Stimulated activated CD4-positive, alpha-beta T cell treated with anti-CD3 and anti-CD28 coated beads, Interleukin-1b, Interleukin-23, amount 100 ng/mL, for 1 hour (primary cell): ENCODE measurements around the gene ADCY10.
"Not testable (repeated sequence)": the region's sequence is repeated elsewhere in the genome, so short reads cannot be mapped to it uniquely, and the experiment has no call there.

Experiments used
- DNase-seq, 2 donors: peaks; one replicate each; pipeline ENCODE4 v3.0.0-alpha.2; 2020; ENCODE audit warnings: low read depth in 2 of 2

Gene ADCY10

GRCh38 chr1:167808690-167809089 is 105.2 kb downstream of the ADCY10 start:
- DNase-seq, result no peak

- no peak for DNase-seq
Observed at GRCh38 chr1:167808104-167808503, 105.8 kb downstream of the ADCY10 start.

GRCh38 chr1:167806676-167807075 is 107.3 kb downstream of the ADCY10 start:
- DNase-seq, result not testable (repeated sequence)

- DNase-seq, result not testable (repeated sequence)
Observed at GRCh38 chr1:167806235-167806634, 107.7 kb downstream of the ADCY10 start.

- DNase-seq, result no peak
Observed at GRCh38 chr1:167805041-167805556, 108.8 kb downstream of the ADCY10 start.

GRCh38 chr1:167803358-167804207 is 110.4 kb downstream of the ADCY10 start:
- DNase-seq, result peak; percentile 63 to 84

- DNase-seq, result no peak
Observed at GRCh38 chr1:167802235-167802634, 111.7 kb downstream of the ADCY10 start.

- no peak for DNase-seq
Observed at GRCh38 chr1:167800251-167800650, 113.7 kb downstream of the ADCY10 start.

GRCh38 chr1:167799747-167800146 is 114.2 kb downstream of the ADCY10 start:
- no peak for DNase-seq

- DNase-seq, result no peak
Observed at GRCh38 chr1:167798952-167799351, 115.0 kb downstream of the ADCY10 start.

- DNase-seq, result no peak
Observed at GRCh38 chr1:167797015-167797414, 116.9 kb downstream of the ADCY10 start.

GRCh38 chr1:167795810-167796740 is 117.9 kb downstream of the ADCY10 start:
- DNase-seq, result no peak

GRCh38 chr1:167794043-167794442 is 119.9 kb downstream of the ADCY10 start:
- no peak for DNase-seq

GRCh38 chr1:167792188-167792565 is 121.8 kb downstream of the ADCY10 start:
- DNase-seq, result no peak

- DNase-seq, result no peak
Observed at GRCh38 chr1:167791281-167792187, 122.4 kb downstream of the ADCY10 start.

GRCh38 chr1:167790117-167790516 is 123.8 kb downstream of the ADCY10 start:
- DNase-seq, result no peak

GRCh38 chr1:167789501-167789900 is 124.4 kb downstream of the ADCY10 start:
- DNase-seq, result no peak

GRCh38 chr1:167786502-167786901 is 127.4 kb downstream of the ADCY10 start:
- no peak for DNase-seq

- no peak for DNase-seq
Observed at GRCh38 chr1:167784876-167785550, 128.9 kb downstream of the ADCY10 start.

- no peak for DNase-seq
Observed at GRCh38 chr1:167782946-167783345, 131.0 kb downstream of the ADCY10 start.

GRCh38 chr1:167781558-167781957 is 132.4 kb downstream of the ADCY10 start:
- DNase-seq, result no peak
